ENCODE results near the gene PTGS1. TPM values are rescaled to one million over a fixed set of nuclear protein-coding genes. Genes with fewer than 3 reads are reported as not detected.

PTGS1 gene
- total and polyA plus RNA-seq, 2 of the 8 experiments (the other 6 are each of a cell fraction or from before 2014, with no cell fraction given) = 1.1 to 1.9 TPM

DNA sequence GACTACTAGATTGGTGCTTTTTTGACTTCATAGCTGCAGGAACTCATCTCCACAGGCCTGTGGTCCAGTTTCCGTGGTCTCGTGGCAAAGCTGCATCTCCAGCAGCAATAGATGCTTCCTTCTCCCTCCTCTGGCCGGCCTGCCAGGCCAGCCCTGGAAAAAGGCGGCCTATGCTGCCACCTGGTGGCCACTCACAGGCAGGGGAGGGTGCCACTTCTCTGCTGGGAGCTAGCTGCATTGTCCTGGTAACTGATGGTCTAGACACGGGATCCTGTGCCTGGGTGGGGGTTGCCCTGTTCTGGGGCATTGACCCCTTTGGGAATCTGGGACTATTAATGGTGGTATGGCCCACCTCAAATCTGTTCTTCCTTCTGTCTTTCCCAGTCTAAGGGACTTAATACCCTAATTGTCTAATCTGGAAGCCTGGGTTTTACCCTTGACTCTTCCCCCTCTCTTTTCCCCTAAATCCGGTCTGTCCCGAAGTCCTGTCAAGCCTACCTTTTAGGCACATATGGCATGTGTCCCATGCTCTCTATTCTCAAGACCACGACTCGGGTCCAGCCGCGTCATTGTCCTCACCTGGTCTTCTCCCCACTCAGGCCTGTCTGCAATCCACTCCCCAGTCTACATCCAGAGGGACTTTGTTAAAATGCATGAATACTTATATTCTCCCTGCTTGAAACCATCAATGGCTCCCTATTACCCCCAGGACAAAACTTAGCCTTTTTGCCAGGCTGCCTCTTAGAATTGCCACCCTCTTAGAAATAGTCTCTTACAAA is 20.1 kb upstream of the PTGS1 start (continued):
- TF ChIP-seq, protein P1, sequence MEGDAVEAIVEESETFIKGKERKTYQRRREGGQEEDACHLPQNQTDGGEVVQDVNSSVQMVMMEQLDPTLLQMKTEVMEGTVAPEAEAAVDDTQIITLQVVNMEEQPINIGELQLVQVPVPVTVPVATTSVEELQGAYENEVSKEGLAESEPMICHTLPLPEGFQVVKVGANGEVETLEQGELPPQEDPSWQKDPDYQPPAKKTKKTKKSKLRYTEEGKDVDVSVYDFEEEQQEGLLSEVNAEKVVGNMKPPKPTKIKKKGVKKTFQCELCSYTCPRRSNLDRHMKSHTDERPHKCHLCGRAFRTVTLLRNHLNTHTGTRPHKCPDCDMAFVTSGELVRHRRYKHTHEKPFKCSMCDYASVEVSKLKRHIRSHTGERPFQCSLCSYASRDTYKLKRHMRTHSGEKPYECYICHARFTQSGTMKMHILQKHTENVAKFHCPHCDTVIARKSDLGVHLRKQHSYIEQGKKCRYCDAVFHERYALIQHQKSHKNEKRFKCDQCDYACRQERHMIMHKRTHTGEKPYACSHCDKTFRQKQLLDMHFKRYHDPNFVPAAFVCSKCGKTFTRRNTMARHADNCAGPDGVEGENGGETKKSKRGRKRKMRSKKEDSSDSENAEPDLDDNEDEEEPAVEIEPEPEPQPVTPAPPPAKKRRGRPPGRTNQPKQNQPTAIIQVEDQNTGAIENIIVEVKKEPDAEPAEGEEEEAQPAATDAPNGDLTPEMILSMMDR (IDR thresholded peaks at IDR 0.05; ENCODE audit: control extremely low read depth in 1 of 3, insufficient read depth in 1 of 3, low read depth in 1 of 3, low read length in 3 of 3) = peak; percentile 98
- TF ChIP-seq SIN3A (conservative IDR thresholded peaks at IDR 0.05 in 1 of 2, IDR thresholded peaks at IDR 0.05 in 1 of 2; ENCODE audit: low read depth in 1 of 2, low read length in 2 of 2) = no peak
- TF ChIP-seq SP1 (IDR thresholded peaks at IDR 0.05; ENCODE audit: low read depth, low read length) = no peak
- TF ChIP-seq CTBP2 (IDR thresholded peaks at IDR 0.05; ENCODE audit: borderline replicate concordance, insufficient read depth, insufficient read length, low read length) = peak; percentile 31
- no peak for TF ChIP-seq TEAD4 (IDR thresholded peaks at IDR 0.05; ENCODE audit: low read depth, low read length)
- no peak for TF ChIP-seq ZNF274 (IDR thresholded peaks at IDR 0.05; ENCODE audit: borderline replicate concordance, extremely low read depth, low read length)
- TF ChIP-seq TCF12 (IDR thresholded peaks at IDR 0.05; ENCODE audit: low read depth, low read length) = no peak

All from H1 (cell line).